Mesendoderm (in vitro differentiated cells): ENCODE data around the gene LDHAL6B.
A peak's percentile ranks its signal among the peaks of the same experiment; 100 is the strongest.

Source experiments
- DNase-seq: peaks from one replicate; pipeline ENCODE4 v3.0.0; 2013
- H2AK5ac ChIP-seq: 2 replicates; pipeline ENCODE4 v1.6.1; 2013; ENCODE audit warnings: low read length, inconsistent platforms
- H2BK120ac ChIP-seq: 2 replicates; pipeline ENCODE4 v1.6.1; 2013; ENCODE audit warnings: low read depth, mild to moderate bottlenecking, low read length, moderate library complexity, mixed read lengths
- H2BK15ac ChIP-seq: replicated peaks from 2 replicates; pipeline ENCODE4 v1.6.1; 2013; ENCODE audit warnings: low read depth, mild to moderate bottlenecking, moderate library complexity
- H2BK5ac ChIP-seq: 2 replicates; pipeline ENCODE4 v1.6.1; 2013; ENCODE audit warnings: low read length, inconsistent platforms
- H3K18ac ChIP-seq: 2 replicates; pipeline ENCODE4 v1.6.1; 2013; ENCODE audit warnings: mild to moderate bottlenecking, low read length, mixed read lengths
- H3K23ac ChIP-seq: one replicate; pipeline ENCODE4 v1.6.1; 2013; ENCODE audit warnings: low read length
- H3K27ac ChIP-seq: 2 replicates; pipeline ENCODE4 v1.5.1; 2013; ENCODE audit warnings: low read depth, mild to moderate bottlenecking, inconsistent platforms, low read length, moderate library complexity
- H3K27me3 ChIP-seq: 2 replicates; pipeline ENCODE4 v1.6.1; 2013; ENCODE audit warnings: low read length, control low read depth, mild to moderate bottlenecking, inconsistent platforms; ENCODE audit not compliant: insufficient read depth, poor library complexity
- H3K36me3 ChIP-seq: 2 replicates; pipeline ENCODE4 v1.6.1; 2013; ENCODE audit warnings: low read length, inconsistent platforms; ENCODE audit not compliant: control insufficient read depth, insufficient read depth
- H3K4ac ChIP-seq: one replicate; pipeline ENCODE4 v1.6.1; 2013; ENCODE audit warnings: low read depth, mild to moderate bottlenecking, low read length, moderate library complexity
- H3K4me1 ChIP-seq: 2 replicates; pipeline ENCODE4 v1.6.1; 2013; ENCODE audit warnings: low read depth, low read length, inconsistent platforms; ENCODE audit not compliant: control insufficient read depth
- H3K4me2 ChIP-seq: 2 replicates; pipeline ENCODE4 v1.6.1; 2013; ENCODE audit warnings: low read length
- H3K4me3 ChIP-seq: 2 replicates; pipeline ENCODE4 v1.5.1; 2013; ENCODE audit warnings: mild to moderate bottlenecking, low read length
- H3K56ac ChIP-seq: one replicate; pipeline ENCODE4 v1.6.1; 2013; ENCODE audit warnings: low read length
- H3K79me1 ChIP-seq: 2 replicates; pipeline ENCODE4 v1.6.1; 2013; ENCODE audit warnings: low read length, inconsistent platforms
- H3K79me2 ChIP-seq: 2 replicates; pipeline ENCODE4 v1.6.1; 2013; ENCODE audit warnings: mild to moderate bottlenecking, low read length; ENCODE audit not compliant: control insufficient read depth, insufficient read depth
- H3K9ac ChIP-seq: 2 replicates; pipeline ENCODE4 v1.6.1; 2013; ENCODE audit warnings: low read length, inconsistent platforms
- H4K5ac ChIP-seq: one replicate; pipeline ENCODE4 v1.6.1; 2013; ENCODE audit warnings: low read length
- H4K8ac ChIP-seq: one replicate; pipeline ENCODE4 v1.6.1; 2013; ENCODE audit warnings: low read depth, mild to moderate bottlenecking, control low read depth, low read length, moderate library complexity
- WGBS: extraction: QIAGEN DNeasy Blood & Tissue Kit; methylation state at CpG from one replicate; pipeline ENCODE4 v1.1.7; 2013; ENCODE audit warnings: low lambda C conversion rate, missing lambda C conversion rate; ENCODE audit not compliant: insufficient coverage; ENCODE audit errors: extremely low coverage; 5-methylcytosine and 5-hydroxymethylcytosine counted together

The LDHAL6B gene

GRCh38 chr15:59173194-59173593 lies 33.4 kb upstream of the LDHAL6B start:
- Histone ChIP-seq H3K79me2 (no peaks in the 10 kb centered on the region), H3K27me3 (no peaks in the 10 kb centered on the region), H3K9ac (no peak overlapping the region), H3K27ac (no peak overlapping the region), H3K4me1 (no peaks in the 10 kb centered on the region), H3K36me3 (no peaks in the 10 kb centered on the region), H4K8ac (no peak overlapping the region), H4K5ac (no peak overlapping the region), H3K56ac (no peak overlapping the region), H2BK15ac (no peak overlapping the region), H3K18ac (no peak overlapping the region), H3K4ac (no peak overlapping the region), H2AK5ac (no peak overlapping the region), H3K4me3 (no peak overlapping the region), H3K23ac (no peak overlapping the region), H2BK120ac (no peak overlapping the region), H2BK5ac (no peak overlapping the region), H3K79me1 (no peaks in the 10 kb centered on the region), H3K4me2 (no peak overlapping the region)
- 100% methylated on average over 1 of the region's 5 CpGs for WGBS
- no peak for DNase-seq

- Histone ChIP-seq H3K4me3 (no peak overlapping the region), H3K4me2 (no peak overlapping the region), H2BK5ac (no peak overlapping the region), H2BK15ac (no peak overlapping the region), H4K5ac (no peak overlapping the region), H2AK5ac (no peak overlapping the region), H3K4ac (no peak overlapping the region), H3K18ac (no peak overlapping the region), H3K56ac (no peak overlapping the region), H3K27ac (no peak overlapping the region), H3K27me3 (no peaks in the 10 kb centered on the region), H4K8ac (no peak overlapping the region), H3K79me2 (no peaks in the 10 kb centered on the region), H3K4me1 (no peaks in the 10 kb centered on the region), H3K79me1 (no peaks in the 10 kb centered on the region), H3K23ac (no peak overlapping the region), H2BK120ac (no peak overlapping the region), H3K36me3 (no peaks in the 10 kb centered on the region), H3K9ac (no peak overlapping the region)
- no CpG with 5 or more reads among the region's 12 CpGs for WGBS
- no peak for DNase-seq
Observed at GRCh38 chr15:59174151-59174834, 32.4 kb upstream of the LDHAL6B start.

GRCh38 chr15:59174835-59175831 lies 31.5 kb upstream of the LDHAL6B start:
- Histone ChIP-seq H4K5ac (no peak overlapping the region), H3K56ac (no peak overlapping the region), H3K18ac (no peak overlapping the region), H3K4me3 (no peak overlapping the region), H3K9ac (no peak overlapping the region), H3K23ac (no peak overlapping the region), H3K4me2 (no peak overlapping the region), H4K8ac (no peak overlapping the region), H3K27me3 (no peaks in the 10 kb centered on the region), H2BK5ac (no peak overlapping the region), H2BK15ac (no peak overlapping the region), H3K4ac (no peak overlapping the region), H2AK5ac (no peak overlapping the region), H3K27ac (no peak overlapping the region), H3K4me1 (no peaks in the 10 kb centered on the region), H3K79me2 (no peaks in the 10 kb centered on the region), H2BK120ac (no peak overlapping the region), H3K79me1 (no peaks in the 10 kb centered on the region), H3K36me3 (no peaks in the 10 kb centered on the region)
- DNase-seq, result peak; percentile 73
- WGBS, result no CpG with 5 or more reads among the region's 10 CpGs

GRCh38 chr15:59176653-59177316 lies 29.9 kb upstream of the LDHAL6B start:
- H3K79me1 ChIP-seq, result no peaks in the 10 kb centered on the region
- no CpG with 5 or more reads among the region's 9 CpGs for WGBS
- no peak overlapping the region for H3K23ac ChIP-seq
- no peaks in the 10 kb centered on the region for H3K79me2 ChIP-seq
- no peak overlapping the region for H2BK15ac ChIP-seq
- H2BK5ac ChIP-seq, result no peak overlapping the region
- no peak overlapping the region for H2AK5ac ChIP-seq
- no peaks in the 10 kb centered on the region for H3K4me1 ChIP-seq
- H2BK120ac ChIP-seq, result no peak overlapping the region
- no peak overlapping the region for H3K9ac ChIP-seq
- no peak overlapping the region for H3K4me3 ChIP-seq
- no peak for DNase-seq
- no peak overlapping the region for H3K56ac ChIP-seq
- no peak overlapping the region for H3K4me2 ChIP-seq
- H4K5ac ChIP-seq, result no peak overlapping the region
- no peak overlapping the region for H3K27ac ChIP-seq
- no peak overlapping the region for H3K4ac ChIP-seq
- no peak overlapping the region for H3K18ac ChIP-seq
- H4K8ac ChIP-seq, result no peak overlapping the region
- no peaks in the 10 kb centered on the region for H3K27me3 ChIP-seq
- H3K36me3 ChIP-seq, result no peaks in the 10 kb centered on the region

GRCh38 chr15:59177317-59177660 lies 29.4 kb upstream of the LDHAL6B start:
- Histone ChIP-seq H3K56ac (no peak overlapping the region), H4K8ac (no peak overlapping the region), H3K79me2 (no peaks in the 10 kb centered on the region), H3K23ac (no peak overlapping the region), H2AK5ac (no peak overlapping the region), H2BK120ac (no peak overlapping the region), H2BK15ac (no peak overlapping the region), H3K36me3 (no peaks in the 10 kb centered on the region), H3K9ac (no peak overlapping the region), H3K27ac (no peak overlapping the region), H2BK5ac (no peak overlapping the region), H3K4me3 (no peak overlapping the region), H3K18ac (no peak overlapping the region), H3K4me2 (no peak overlapping the region), H3K4ac (no peak overlapping the region), H3K4me1 (no peaks in the 10 kb centered on the region), H3K27me3 (no peaks in the 10 kb centered on the region), H3K79me1 (no peaks in the 10 kb centered on the region), H4K5ac (no peak overlapping the region)
- DNase-seq, result no peak
- no CpG with 5 or more reads among the region's 4 CpGs for WGBS
